K562 (cell line): ENCODE results near the gene LRRC15. TPM values are rescaled to one million over a fixed set of nuclear protein-coding genes. Genes with fewer than 3 reads are reported as not detected.

ENCODE experiments used
- COPS2 ChIP-seq: fragments of 450-650 bp; conservative IDR thresholded peaks from 2 replicates; pipeline ENCODE4 v1.6.1; 2016; ENCODE audit warnings: mild to moderate bottlenecking, moderate library complexity
- DEAF1 ChIP-seq: fragments of 450-650 bp; formaldehyde crosslinking; IDR thresholded peaks from 2 replicates; pipeline ENCODE4 v1.4.0; 2020; ENCODE audit warnings: mild to moderate bottlenecking, moderate library complexity
- ELK3 ChIP-seq: fragments of 450-650 bp; formaldehyde crosslinking; IDR thresholded peaks from 2 replicates; pipeline ENCODE4 v1.4.0; 2020; ENCODE audit warnings: mild to moderate bottlenecking
- FOXP1 ChIP-seq: sonication (generic); formaldehyde crosslinking; IDR thresholded peaks from 2 replicates; pipeline ENCODE4 v1.8.0; 2022; ENCODE audit warnings: mild to moderate bottlenecking, missing genetic modification reagents
- HMBOX1 ChIP-seq: sonication (generic); IDR thresholded peaks from 2 replicates; pipeline ENCODE4 v1.6.1; 2016
- JUN ChIP-seq, 2 experiments: sonication (generic) in 1 of 2; formaldehyde crosslinking in 1 of 2; IDR thresholded peaks; 2 replicates each; pipeline versions ENCODE4 v1.6.1 to v1.8.0; 2012 to 2022; ENCODE audit warnings: borderline replicate concordance in 2 of 2, mild to moderate bottlenecking in 2 of 2, improper control_type of control experiment in 1 of 2, low read depth in 1 of 2, low read length in 1 of 2, missing genetic modification reagents in 1 of 2
- KHSRP ChIP-seq: fragments of 450-650 bp; IDR thresholded peaks from 2 replicates; pipeline ENCODE4 v1.6.1; 2017
- L3MBTL2 ChIP-seq: fragments of 450-650 bp; IDR thresholded peaks from 2 replicates; pipeline ENCODE4 v1.6.1; 2016; ENCODE audit warnings: mild to moderate bottlenecking, moderate library complexity
- RBM22 ChIP-seq: fragments of 200-400 bp; formaldehyde crosslinking; IDR thresholded peaks from 2 replicates; pipeline ENCODE4 v1.6.1; 2018; ENCODE audit warnings: low read length, low read depth; ENCODE audit not compliant: poor library complexity, severe bottlenecking
- U2AF2 ChIP-seq: fragments of 200-400 bp; formaldehyde crosslinking; optimal IDR thresholded peaks from 2 replicates; pipeline ENCODE3; 2017; ENCODE audit warnings: low read depth, mild to moderate bottlenecking, low read length
- VEZF1 ChIP-seq: fragments of 200-800 bp; sonication (Bioruptor generic); IDR thresholded peaks from 2 replicates; pipeline ENCODE4 v1.6.1; 2017; ENCODE audit warnings: missing genetic modification characterization, missing compliant biosample characterization
- ZFP30 ChIP-seq: fragments of 250-450 bp; sonication (Bioruptor Pico); IDR thresholded peaks from 2 replicates; pipeline ENCODE4 v1.8.0; 2022; ENCODE audit warnings: moderate library complexity, mild to moderate bottlenecking, inconsistent platforms, borderline replicate concordance
- ZHX1 ChIP-seq: fragments of 150-350 bp; conservative IDR thresholded peaks from 2 replicates; pipeline ENCODE4 v1.6.1; 2014; ENCODE audit warnings: low read length
- ZNF395 ChIP-seq: fragments of 200-800 bp; sonication (Bioruptor generic); IDR thresholded peaks from 2 replicates; pipeline ENCODE4 v1.6.1; 2017; ENCODE audit warnings: missing genetic modification characterization, missing compliant biosample characterization
- polyA plus RNA-seq, 8 experiments: library from polyadenylated mRNA; depleted of rRNA in 4 of 8; stranded (reverse) in 5 of 8; unstranded in 3 of 8; fragments of >200 nt; fragmentation: Nextera tagmentation in 2 of 8; fragmentation: Illumina TruSeq in 1 of 8; extraction: Ambion mirVana in 2 of 8; extraction: Trizol in 1 of 8; gene quantifications; 2 replicates each; pipeline versions ENCODE4 v1.2.1 to v1.2.3, GENCODE V29; 2011 to 2014; ENCODE audit warnings: inconsistent platforms in 1 of 8, missing spikeins in 1 of 8
- total RNA-seq, 7 experiments: library from RNA; depleted of rRNA in 6 of 7; stranded (reverse); fragments of >200 nt in 6 of 7; fragmentation: Illumina TruSeq in 2 of 7; extraction: Trizol in 2 of 7; gene quantifications; 2 replicates each; pipeline versions ENCODE4 v1.2.1 to v1.2.3, GENCODE V29; 2011 to 2021; ENCODE audit warnings: low replicate concordance in 1 of 7

The LRRC15 gene
- total and polyA plus RNA-seq, 9 of the 15 experiments (the other 6 are each of a cell fraction or from before 2014, with no cell fraction given), result not detected

- TF ChIP-seq ZNF395, result no peak
- no peak for TF ChIP-seq U2AF2
- no peak for TF ChIP-seq L3MBTL2
- TF ChIP-seq RBM22, result no peak
- no peak for TF ChIP-seq VEZF1 (CRISPR knock-in tag)
- TF ChIP-seq HMBOX1, result no peak
- no peak for TF ChIP-seq KHSRP
- no peak for TF ChIP-seq FOXP1 (CRISPR knock-in tag)
- no peak for TF ChIP-seq ZHX1
- no peak for TF ChIP-seq ELK3
- TF ChIP-seq JUN (IDR thresholded peaks at IDR 0.05; ENCODE audit: borderline replicate concordance, low read depth, low read length), result no peak
- no peak for TF ChIP-seq JUN (CRISPR knock-in tag; IDR thresholded peaks at IDR 0.05; ENCODE audit: borderline replicate concordance)
- TF ChIP-seq COPS2, result no peak
- TF ChIP-seq DEAF1 (CRISPR knock-in tag), result peak; percentile 72; the same call in 1 of the 2 replicates
- no peak for TF ChIP-seq ZFP30 (CRISPR knock-in tag)
Observed at GRCh38 chr3:194404365-194405140, 35.0 kb upstream of the LRRC15 start (continued).
